Measurements from ENCODE around the gene HLA-DOB.
"Not testable (repeated sequence)": the region's sequence is repeated elsewhere in the genome, so short reads cannot be mapped to it uniquely, and the experiment has no call there.

HLA-DOB gene

GRCh38 chr6:32830017-32830416, 13.2 kb upstream of the HLA-DOB start:
- Histone ChIP-seq H3K9me3 (ENCODE audit: insufficient read depth, low read depth, low read length) (no peaks in the 10 kb centered on the region), H3K27ac (ENCODE audit: low read length) (no peak overlapping the region), H3K36me3 (ENCODE audit: insufficient read depth, low read depth, low read length) (peaks cover 23% of the 10 kb centered on the region), H3K4me1 (ENCODE audit: insufficient read depth, low read length) (no peaks in the 10 kb centered on the region), H3K9ac (ENCODE audit: low read depth, low read length) (no peak overlapping the region), H3K4me3 (ENCODE audit: low read length) (no peak overlapping the region), H3K27me3 (ENCODE audit: insufficient read depth, low read length) (no peaks in the 10 kb centered on the region)

GRCh38 chr6:32829495-32829894, 12.7 kb upstream of the HLA-DOB start:
- no peak overlapping the region for H3K27ac ChIP-seq (ENCODE audit: low read length)
- H3K4me3 ChIP-seq (ENCODE audit: low read length): no peak overlapping the region
- no peaks in the 10 kb centered on the region for H3K4me1 ChIP-seq (ENCODE audit: insufficient read depth, low read length)
- no peaks in the 10 kb centered on the region for H3K9me3 ChIP-seq (ENCODE audit: insufficient read depth, low read depth, low read length)
- H3K27me3 ChIP-seq (ENCODE audit: insufficient read depth, low read length): no peaks in the 10 kb centered on the region
- no peak overlapping the region for H3K9ac ChIP-seq (ENCODE audit: low read depth, low read length)
- H3K36me3 ChIP-seq (ENCODE audit: insufficient read depth, low read depth, low read length): peaks cover 23% of the 10 kb centered on the region

DNA sequence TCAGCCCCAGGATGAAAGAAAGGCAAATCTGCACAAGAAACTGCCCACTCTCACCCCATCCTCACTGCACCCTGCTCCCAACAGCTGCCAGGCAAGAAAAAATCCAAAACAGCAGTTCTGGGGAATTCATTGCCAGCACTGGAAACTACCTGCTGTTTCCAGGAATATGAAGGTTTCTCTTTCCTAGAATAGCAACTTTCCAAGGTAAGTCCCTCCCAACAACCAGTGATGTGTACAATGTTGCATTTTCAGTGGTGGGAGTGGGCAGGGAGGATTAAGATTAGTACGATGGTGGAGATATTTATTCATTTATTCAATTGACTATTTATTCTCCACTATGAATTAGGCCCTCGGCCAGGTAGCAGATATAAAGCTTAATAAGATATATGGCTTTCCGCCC, 10.2 kb upstream of the HLA-DOB start:
- Histone ChIP-seq H3K36me3 (ENCODE audit: insufficient read depth, low read depth, low read length) (peaks cover 23% of the 10 kb centered on the region), H3K4me1 (ENCODE audit: insufficient read depth, low read length) (no peaks in the 10 kb centered on the region), H3K9me3 (ENCODE audit: insufficient read depth, low read depth, low read length) (no peaks in the 10 kb centered on the region), H3K9ac (ENCODE audit: low read depth, low read length) (no peak overlapping the region), H3K27me3 (ENCODE audit: insufficient read depth, low read length) (no peaks in the 10 kb centered on the region), H3K4me3 (ENCODE audit: low read length) (no peak overlapping the region), H3K27ac (ENCODE audit: low read length) (no peak overlapping the region)

DNA sequence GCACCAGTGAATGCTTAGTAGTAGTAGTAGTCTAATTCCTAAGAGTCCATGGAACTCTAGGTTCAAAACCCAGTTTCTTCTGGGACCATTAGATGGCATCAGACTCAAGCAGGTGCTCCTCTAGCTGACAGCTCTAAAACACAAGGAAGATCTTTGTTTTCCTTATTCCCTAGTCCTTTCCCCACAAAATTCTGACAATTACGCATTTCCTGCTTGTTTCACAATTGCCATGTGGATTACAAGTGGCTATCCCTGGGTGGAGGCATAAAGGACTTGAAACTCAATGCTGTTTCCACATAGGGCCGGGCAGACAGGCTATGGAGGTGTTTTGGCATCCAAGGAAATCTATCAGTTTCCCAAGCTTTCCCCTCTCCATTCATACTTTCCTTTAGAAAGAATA, 9.2 kb upstream of the HLA-DOB start:
- Histone ChIP-seq H3K9ac (ENCODE audit: low read depth, low read length) (no peak overlapping the region), H3K9me3 (ENCODE audit: insufficient read depth, low read depth, low read length) (no peaks in the 10 kb centered on the region), H3K27me3 (ENCODE audit: insufficient read depth, low read length) (no peaks in the 10 kb centered on the region), H3K4me3 (ENCODE audit: low read length) (no peak overlapping the region), H3K27ac (ENCODE audit: low read length) (no peak overlapping the region), H3K36me3 (ENCODE audit: insufficient read depth, low read depth, low read length) (peaks cover 18% of the 10 kb centered on the region), H3K4me1 (ENCODE audit: insufficient read depth, low read length) (no peaks in the 10 kb centered on the region)

GRCh38 chr6:32819729-32820128, 2.9 kb upstream of the HLA-DOB start:
- no peaks in the 10 kb centered on the region for H3K9me3 ChIP-seq (ENCODE audit: insufficient read depth, low read depth, low read length)
- no peaks in the 10 kb centered on the region for H3K4me1 ChIP-seq (ENCODE audit: insufficient read depth, low read length)
- no peak overlapping the region for H3K4me3 ChIP-seq (ENCODE audit: low read length)
- H3K36me3 ChIP-seq (ENCODE audit: insufficient read depth, low read depth, low read length): no peaks in the 10 kb centered on the region
- H3K9ac ChIP-seq (ENCODE audit: low read depth, low read length): no peak overlapping the region
- no peak overlapping the region for H3K27ac ChIP-seq (ENCODE audit: low read length)
- H3K27me3 ChIP-seq (ENCODE audit: insufficient read depth, low read length): no peaks in the 10 kb centered on the region

DNA sequence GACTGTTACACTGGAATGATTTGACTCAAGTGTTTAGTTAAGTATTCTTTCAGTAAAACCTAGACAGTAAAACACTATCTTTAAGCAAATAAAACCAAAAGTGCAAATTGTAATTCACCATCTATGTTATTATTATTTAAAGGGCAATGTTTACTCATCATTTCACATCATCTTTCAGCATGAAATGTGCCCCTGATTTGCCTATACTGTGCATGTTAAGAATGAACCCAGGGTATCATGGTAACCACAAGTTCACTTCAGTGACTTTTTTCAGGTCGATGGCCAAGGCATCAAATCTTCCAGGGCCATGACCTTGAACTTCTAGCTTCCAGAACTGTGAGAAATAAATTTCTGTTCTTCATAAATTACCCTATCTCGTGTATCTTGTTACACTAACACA, 2.1 kb upstream of the HLA-DOB start:
- no peak overlapping the region for H3K9ac ChIP-seq (ENCODE audit: low read depth, low read length)
- no peaks in the 10 kb centered on the region for H3K36me3 ChIP-seq (ENCODE audit: insufficient read depth, low read depth, low read length)
- no peaks in the 10 kb centered on the region for H3K4me1 ChIP-seq (ENCODE audit: insufficient read depth, low read length)
- no peak overlapping the region for H3K27ac ChIP-seq (ENCODE audit: low read length)
- H3K27me3 ChIP-seq (ENCODE audit: insufficient read depth, low read length): no peaks in the 10 kb centered on the region
- H3K4me3 ChIP-seq (ENCODE audit: low read length): no peak overlapping the region
- H3K9me3 ChIP-seq (ENCODE audit: insufficient read depth, low read depth, low read length): no peaks in the 10 kb centered on the region

- H3K36me3 ChIP-seq (ENCODE audit: insufficient read depth, low read depth, low read length): no peaks in the 10 kb centered on the region
- no peaks in the 10 kb centered on the region for H3K4me1 ChIP-seq (ENCODE audit: insufficient read depth, low read length)
- no peaks in the 10 kb centered on the region for H3K9me3 ChIP-seq (ENCODE audit: insufficient read depth, low read depth, low read length)
- no peaks in the 10 kb centered on the region; the same call in 1 of the 2 replicates for H3K27me3 ChIP-seq (ENCODE audit: insufficient read depth, low read length)
- no peak overlapping the region for H3K27ac ChIP-seq (ENCODE audit: low read length)
- no peak overlapping the region for H3K4me3 ChIP-seq (ENCODE audit: low read length)
- H3K9ac ChIP-seq (ENCODE audit: low read depth, low read length): no peak overlapping the region
Measured at GRCh38 chr6:32815996-32816395, 806 bp downstream of the HLA-DOB start.

DNA sequence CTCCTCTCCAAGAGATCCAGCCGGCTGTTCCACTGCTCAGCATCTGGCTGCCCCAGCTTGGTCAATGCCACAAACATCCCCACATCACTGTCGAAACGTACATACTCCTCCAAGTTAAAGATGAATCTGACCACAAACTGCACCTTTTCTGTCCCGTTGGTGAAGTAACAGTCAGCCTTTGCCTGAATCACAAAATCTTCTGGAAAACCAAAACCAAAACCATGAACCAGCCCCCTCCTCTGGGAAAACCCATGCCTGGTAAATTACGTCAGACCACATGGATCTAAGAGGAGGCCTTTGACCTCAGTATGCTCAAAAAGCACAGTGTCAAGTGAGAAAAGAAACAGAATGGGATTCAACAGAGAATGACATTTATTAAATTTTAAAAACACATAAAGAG, 1.7 kb downstream of the HLA-DOB start:
- no peak overlapping the region for H3K9ac ChIP-seq (ENCODE audit: low read depth, low read length)
- H3K9me3 ChIP-seq (ENCODE audit: insufficient read depth, low read depth, low read length): no peaks in the 10 kb centered on the region
- no peak overlapping the region for H3K4me3 ChIP-seq (ENCODE audit: low read length)
- no peaks in the 10 kb centered on the region; the same call in 1 of the 2 replicates for H3K27me3 ChIP-seq (ENCODE audit: insufficient read depth, low read length)
- no peak overlapping the region for H3K27ac ChIP-seq (ENCODE audit: low read length)
- no peaks in the 10 kb centered on the region for H3K4me1 ChIP-seq (ENCODE audit: insufficient read depth, low read length)
- H3K36me3 ChIP-seq (ENCODE audit: insufficient read depth, low read depth, low read length): no peaks in the 10 kb centered on the region

DNA sequence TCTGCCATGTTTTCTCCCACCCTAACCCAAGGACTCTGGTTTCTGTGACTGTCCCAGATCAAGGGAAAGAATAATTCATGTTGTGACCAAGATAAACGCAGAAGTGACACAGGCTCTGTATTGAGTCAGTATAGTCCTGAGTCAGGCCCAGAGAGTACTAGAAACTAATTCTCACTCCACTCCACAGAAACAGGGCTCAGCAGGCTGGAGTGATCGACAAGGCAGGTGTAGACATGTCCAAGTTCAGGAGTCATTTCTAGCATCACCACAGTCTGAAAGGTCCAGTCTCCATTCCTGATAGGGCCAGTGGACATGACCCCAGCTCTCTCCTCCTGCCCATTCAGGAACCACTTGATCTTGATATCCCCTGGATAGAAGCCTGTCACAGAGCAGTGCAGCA, 2.7 kb downstream of the HLA-DOB start:
- Histone ChIP-seq H3K27me3 (ENCODE audit: insufficient read depth, low read length) (no peaks in the 10 kb centered on the region; the same call in 1 of the 2 replicates), H3K4me3 (ENCODE audit: low read length) (no peak overlapping the region), H3K4me1 (ENCODE audit: insufficient read depth, low read length) (no peaks in the 10 kb centered on the region), H3K9me3 (ENCODE audit: insufficient read depth, low read depth, low read length) (no peaks in the 10 kb centered on the region), H3K36me3 (ENCODE audit: insufficient read depth, low read depth, low read length) (no peaks in the 10 kb centered on the region), H3K9ac (ENCODE audit: low read depth, low read length) (no peak overlapping the region), H3K27ac (ENCODE audit: low read length) (no peak overlapping the region)

- Histone ChIP-seq H3K27me3 (ENCODE audit: insufficient read depth, low read length) (no peaks in the 10 kb centered on the region; the same call in 1 of the 2 replicates), H3K27ac (ENCODE audit: low read length) (no peak overlapping the region), H3K4me1 (ENCODE audit: insufficient read depth, low read length) (no peaks in the 10 kb centered on the region), H3K9me3 (ENCODE audit: insufficient read depth, low read depth, low read length) (no peaks in the 10 kb centered on the region), H3K9ac (ENCODE audit: low read depth, low read length) (no peak overlapping the region), H3K36me3 (ENCODE audit: insufficient read depth, low read depth, low read length) (no peaks in the 10 kb centered on the region), H3K4me3 (ENCODE audit: low read length) (no peak overlapping the region)
Measured at GRCh38 chr6:32809171-32809570, 7.6 kb downstream of the HLA-DOB start.

GRCh38 chr6:32807020-32807580, 9.7 kb downstream of the HLA-DOB start:
- H3K27me3 ChIP-seq (ENCODE audit: insufficient read depth, low read length): no peaks in the 10 kb centered on the region
- H3K9me3 ChIP-seq (ENCODE audit: insufficient read depth, low read depth, low read length): no peaks in the 10 kb centered on the region; the same call in 1 of the 2 replicates
- H3K36me3 ChIP-seq (ENCODE audit: insufficient read depth, low read depth, low read length): no peaks in the 10 kb centered on the region
- H3K9ac ChIP-seq (ENCODE audit: low read depth, low read length): no peak overlapping the region
- H3K27ac ChIP-seq (ENCODE audit: low read length): no peak overlapping the region
- H3K4me1 ChIP-seq (ENCODE audit: insufficient read depth, low read length): no peaks in the 10 kb centered on the region
- H3K4me3 ChIP-seq (ENCODE audit: low read length): no peak overlapping the region

- not testable (repeated sequence) for H3K4me3 ChIP-seq (ENCODE audit: low read length)
Measured at GRCh38 chr6:32805404-32805803, 11.4 kb downstream of the HLA-DOB start.

More at GRCh38 chr6:32805404-32805803, 11.4 kb downstream of the HLA-DOB start:
- H3K27ac ChIP-seq (ENCODE audit: low read length); H3K4me1 ChIP-seq (ENCODE audit: insufficient read depth, low read length); H3K9ac ChIP-seq (ENCODE audit: low read depth, low read length); H3K9me3 ChIP-seq (ENCODE audit: insufficient read depth, low read depth, low read length); H3K36me3 ChIP-seq (ENCODE audit: insufficient read depth, low read depth, low read length); H3K27me3 ChIP-seq (ENCODE audit: insufficient read depth, low read length): not testable (repeated sequence)
